GM23248 (cell line): Measurements from ENCODE around the gene PDSS2. TPM values are rescaled to one million over a fixed set of nuclear protein-coding genes. Genes with fewer than 3 reads are reported as not detected.

ENCODE experiments used
- DNase-seq: peaks from one replicate; pipeline ENCODE4 v3.0.0-alpha.2; 2015
- H2AFZ ChIP-seq: fragments of 200-600 bp; sonication (generic); 2 replicates; pipeline ENCODE4 v1.6.1; 2016; ENCODE audit warnings: antibody characterized with exemption
- H3F3A ChIP-seq: fragments of 200-600 bp; sonication (generic); 2 replicates; pipeline ENCODE4 v1.6.1; 2016; ENCODE audit warnings: mild to moderate bottlenecking, antibody characterized with exemption, mixed run types; ENCODE audit not compliant: insufficient read depth
- H3K27ac ChIP-seq: fragments of 200-600 bp; sonication (generic); 2 replicates; pipeline ENCODE4 v1.5.1; 2016; ENCODE audit warnings: mild to moderate bottlenecking
- H3K27me3 ChIP-seq: fragments of 200-600 bp; sonication (generic); replicated peaks from 2 replicates; pipeline ENCODE4 v1.6.1; 2016; ENCODE audit warnings: mild to moderate bottlenecking; ENCODE audit not compliant: insufficient read depth
- H3K36me3 ChIP-seq: fragments of 200-600 bp; sonication (generic); 2 replicates; pipeline ENCODE4 v1.6.1; 2016; ENCODE audit warnings: low read depth, mild to moderate bottlenecking
- H3K4me1 ChIP-seq: fragments of 200-600 bp; sonication (generic); 2 replicates; pipeline ENCODE4 v1.6.1; 2016; ENCODE audit warnings: mild to moderate bottlenecking; ENCODE audit not compliant: insufficient read depth
- H3K4me2 ChIP-seq: fragments of 200-600 bp; sonication (generic); one replicate; pipeline ENCODE4 v1.6.1; 2016; ENCODE audit warnings: mild to moderate bottlenecking; ENCODE audit not compliant: unreplicated experiment
- H3K4me3 ChIP-seq: fragments of 200-600 bp; sonication (generic); 2 replicates; pipeline ENCODE4 v1.5.1; 2016; ENCODE audit warnings: mild to moderate bottlenecking
- H3K79me2 ChIP-seq: fragments of 200-600 bp; sonication (generic); 2 replicates; pipeline ENCODE4 v1.6.1; 2016; ENCODE audit warnings: mild to moderate bottlenecking; ENCODE audit not compliant: insufficient read depth
- H3K9ac ChIP-seq: fragments of 200-600 bp; sonication (generic); 2 replicates; pipeline ENCODE4 v1.6.1; 2016; ENCODE audit warnings: mild to moderate bottlenecking
- H3K9me2 ChIP-seq: fragments of 200-600 bp; sonication (generic); 2 replicates; pipeline ENCODE4 v1.6.1; 2016; ENCODE audit warnings: mixed run types, mild to moderate bottlenecking, moderate library complexity; ENCODE audit not compliant: insufficient read depth
- H3K9me3 ChIP-seq: fragments of 200-600 bp; sonication (generic); one replicate; pipeline ENCODE4 v1.6.1; 2017; ENCODE audit warnings: low read depth
- H4K20me1 ChIP-seq: fragments of 200-600 bp; sonication (generic); 2 replicates; pipeline ENCODE4 v1.6.0; 2016; ENCODE audit not compliant: insufficient read depth
- EZH2 ChIP-seq: fragments of 200-600 bp; sonication (generic); IDR thresholded peaks from 2 replicates; pipeline ENCODE4 v1.6.1; 2018; ENCODE audit warnings: antibody characterized with exemption, mild to moderate bottlenecking; ENCODE audit not compliant: insufficient read depth, poor library complexity, severe bottlenecking
- EZH2phosphoT487 ChIP-seq: fragments of 200-600 bp; sonication (generic); IDR thresholded peaks from 2 replicates; pipeline ENCODE4 v1.6.1; 2018; ENCODE audit warnings: antibody characterized with exemption, moderate library complexity, mild to moderate bottlenecking, low read depth; ENCODE audit not compliant: insufficient read depth
- WGBS, 2 experiments: methylation state at CpG; one replicate each; pipeline ENCODE4 v1.1.6; 2015 to 2017; ENCODE audit warnings: low lambda C conversion rate in 2 of 2, low coverage in 1 of 2; ENCODE audit errors: missing lambda C conversion rate in 2 of 2; 5-methylcytosine and 5-hydroxymethylcytosine counted together
- in situ Hi-C: fragments of 300-500 bp; cut with MboI; formaldehyde crosslinking; loops from 2 replicates; pipeline ENCODE4 v1.15.0; 2020
- polyA plus RNA-seq: library from polyadenylated mRNA; unstranded; fragments of >200 nt; fragmentation: Nextera tagmentation; extraction: Ambion mirVana; gene quantifications from 2 replicates; pipeline ENCODE4 v1.2.1, GENCODE V29; 2016
- total RNA-seq: library from RNA; depleted of rRNA; stranded (reverse); fragments of >200 nt; shearing (Covaris generic); gene quantifications from 2 replicates; pipeline ENCODE4 v1.2.3, GENCODE V29; 2014

Gene PDSS2
- total and polyA plus RNA-seq, 2 experiments from 2014 or later = 9.9 to 10.3 TPM

DNA sequence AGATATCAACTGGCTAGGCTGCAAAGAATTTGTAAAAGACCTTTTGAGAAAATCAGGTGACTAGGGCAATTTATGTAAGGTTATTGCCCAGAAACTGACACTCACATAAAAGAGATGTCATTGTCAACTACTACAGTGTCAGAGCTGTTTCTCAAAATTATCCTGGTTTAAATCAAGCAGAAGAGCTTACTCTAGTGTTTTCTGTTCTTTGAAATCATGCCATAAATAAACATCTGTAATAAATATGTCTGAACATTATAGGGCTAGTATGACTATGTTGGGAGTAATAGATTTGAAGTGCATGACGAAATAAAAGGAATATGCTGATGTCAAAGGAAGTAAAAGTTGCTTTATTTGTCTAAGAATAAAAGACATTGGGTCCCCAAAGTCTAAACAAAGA, 11.0 kb upstream of the PDSS2 start:
- no peak for DNase-seq
- Histone ChIP-seq H3K9me2 (no peaks in the 10 kb centered on the region), H3K9ac (no peak overlapping the region), H4K20me1 (no peaks in the 10 kb centered on the region), H2AFZ (no peak overlapping the region), H3K27me3 (no peaks in the 10 kb centered on the region), H3K36me3 (no peaks in the 10 kb centered on the region), H3K9me3 (no peaks in the 10 kb centered on the region), H3K4me1 (no peaks in the 10 kb centered on the region), H3F3A (no peaks in the 10 kb centered on the region), H3K4me3 (no peak overlapping the region), H3K4me2 (no peak overlapping the region), H3K27ac (no peak overlapping the region), H3K79me2 (no peaks in the 10 kb centered on the region)
- no peak for TF ChIP-seq EZH2
- no peak for TF ChIP-seq EZH2phosphoT487
- 38 to 50% methylated on average over 1 of the region's 1 CpG for WGBS, 2 experiments
- in situ Hi-C loops = no loop called here

DNA sequence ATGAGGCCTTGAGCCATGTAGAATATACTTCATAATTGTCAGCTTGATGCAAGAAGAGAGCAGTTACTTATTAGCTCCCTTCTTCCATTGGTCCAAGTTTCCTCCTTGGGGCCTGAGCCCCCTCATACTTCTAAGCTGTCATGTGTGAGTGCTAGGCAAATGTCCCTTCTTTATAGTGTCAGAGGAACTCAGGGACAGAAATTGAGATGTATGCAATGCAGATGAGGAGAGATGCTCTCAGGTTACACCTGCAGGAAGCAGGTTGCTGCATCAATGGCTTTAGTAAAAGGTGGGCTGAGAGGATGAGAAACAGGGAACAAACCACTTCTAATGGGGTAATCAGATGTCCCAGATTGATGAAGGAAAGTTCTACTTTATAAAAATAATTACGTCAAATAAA, 6.7 kb upstream of the PDSS2 start:
- Histone ChIP-seq H3F3A (no peaks in the 10 kb centered on the region), H3K27me3 (no peaks in the 10 kb centered on the region), H3K4me1 (no peaks in the 10 kb centered on the region), H4K20me1 (no peaks in the 10 kb centered on the region), H3K79me2 (no peaks in the 10 kb centered on the region), H2AFZ (no peak overlapping the region), H3K9me3 (no peaks in the 10 kb centered on the region), H3K4me3 (no peak overlapping the region), H3K27ac (no peak overlapping the region), H3K36me3 (no peaks in the 10 kb centered on the region), H3K9ac (no peak overlapping the region), H3K9me2 (no peaks in the 10 kb centered on the region), H3K4me2 (no peak overlapping the region)
- no peak for TF ChIP-seq EZH2phosphoT487
- TF ChIP-seq EZH2 = no peak
- DNase-seq = no peak
- in situ Hi-C loops = no loop called here
- WGBS, 2 experiments = 90 to 94% methylated on average over 1 of the region's 1 CpG

- H3K36me3 ChIP-seq = no peaks in the 10 kb centered on the region
- DNase-seq = no peak
- no peaks in the 10 kb centered on the region for H3K9me3 ChIP-seq
- TF ChIP-seq EZH2 = no peak
- TF ChIP-seq EZH2phosphoT487 = no peak
- 44 to 47% methylated on average over 22 of the region's 22 CpGs for WGBS, 2 experiments
- H3K9me2 ChIP-seq = no peaks in the 10 kb centered on the region
- H3K9ac ChIP-seq = peak overlapping the region; percentile 88
- H3K27me3 ChIP-seq = no peaks in the 10 kb centered on the region
- H3K27ac ChIP-seq = peak overlapping the region; percentile 61; the same call in 1 of the 2 replicates
- H3K4me3 ChIP-seq = peak overlapping the region; percentile 89
- no peaks in the 10 kb centered on the region for H3K4me1 ChIP-seq
- peaks cover 36% of the 10 kb centered on the region for H3K79me2 ChIP-seq
- H3K4me2 ChIP-seq = peak overlapping the region; percentile 74
- H2AFZ ChIP-seq = peak overlapping the region; percentile 98
- no peaks in the 10 kb centered on the region for H3F3A ChIP-seq
- in situ Hi-C loops = no loop called here
- no peaks in the 10 kb centered on the region for H4K20me1 ChIP-seq
Observed at GRCh38 chr6:107460083-107460631, 793 bp upstream of the PDSS2 start.

DNA sequence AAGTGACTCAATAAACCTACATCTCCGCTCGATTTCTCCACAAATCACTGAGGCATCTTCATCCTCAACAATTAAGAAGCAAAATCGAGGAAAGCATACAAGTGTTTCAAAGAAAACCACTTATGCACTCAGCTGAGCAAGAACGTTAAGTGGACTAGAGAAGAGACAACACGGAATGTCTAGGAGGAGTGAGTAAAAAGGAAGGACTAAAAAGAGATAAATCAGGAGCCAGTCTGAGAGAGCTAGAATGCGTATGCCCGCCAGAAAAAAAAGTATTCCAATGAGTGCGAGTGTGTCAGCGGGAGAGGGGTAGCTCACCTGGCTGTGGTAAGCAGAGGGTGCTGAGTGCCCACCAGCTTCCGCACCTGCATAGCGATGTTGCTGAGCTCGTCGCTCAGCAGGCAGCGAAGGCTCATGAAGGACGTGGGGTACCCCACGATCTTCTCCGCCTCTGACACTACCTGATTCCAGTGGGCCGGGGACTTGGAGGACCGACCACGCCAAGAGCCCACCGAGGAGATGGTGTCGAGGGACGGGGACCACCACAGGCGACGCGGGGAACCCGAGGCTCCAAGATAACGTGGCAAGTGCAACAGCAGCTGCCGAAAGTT, 587 bp downstream of the PDSS2 start:
- Histone ChIP-seq H3K4me2 (peak overlapping the region; percentile 78), H3K9me3 (no peaks in the 10 kb centered on the region), H3K27me3 (no peaks in the 10 kb centered on the region), H3K79me2 (peaks cover 50% of the 10 kb centered on the region), H2AFZ (peak overlapping the region; percentile 98), H4K20me1 (no peaks in the 10 kb centered on the region), H3F3A (no peaks in the 10 kb centered on the region), H3K36me3 (no peaks in the 10 kb centered on the region), H3K9me2 (no peaks in the 10 kb centered on the region), H3K4me1 (no peaks in the 10 kb centered on the region), H3K9ac (peak overlapping the region; percentile 88), H3K4me3 (peak overlapping the region; percentile 89), H3K27ac (peak overlapping the region; percentile 65)
- TF ChIP-seq EZH2phosphoT487 (no peak), EZH2 (no peak)
- peak; percentile 58 for DNase-seq
- 1% methylated on average over 29 of the region's 29 CpGs for WGBS, 2 experiments
- in situ Hi-C loops = no loop called here
